Subcutaneous abdominal adipose tissue (tissue), 5 donors: ENCODE results near the gene BCL2.
"Not testable (repeated sequence)": the region's sequence is repeated elsewhere in the genome, so short reads cannot be mapped to it uniquely, and the experiment has no call there.

Experiments used
- H3K27ac ChIP-seq: one replicate; pipeline ENCODE4 v1.7.0; 2013; ENCODE audit warnings: low read depth, mild to moderate bottlenecking, inconsistent platforms, low read length, moderate library complexity
- H3K27me3 ChIP-seq, 5 donors: one replicate each; pipeline ENCODE4 v1.7.0; 2013; ENCODE audit warnings: low read length in 5 of 5, inconsistent platforms in 1 of 5; ENCODE audit not compliant: control insufficient read depth in 5 of 5, insufficient read depth in 4 of 5
- H3K36me3 ChIP-seq, 5 donors: one replicate each; pipeline ENCODE4 v1.7.0; 2013; ENCODE audit warnings: low read length in 5 of 5; ENCODE audit not compliant: control insufficient read depth in 5 of 5, insufficient read depth in 5 of 5
- H3K4me1 ChIP-seq, 5 donors: one replicate each; pipeline ENCODE4 v1.7.0; 2013; ENCODE audit warnings: low read length in 5 of 5, mild to moderate bottlenecking in 3 of 5, moderate library complexity in 1 of 5; ENCODE audit not compliant: control insufficient read depth in 5 of 5, insufficient read depth in 5 of 5
- H3K4me3 ChIP-seq, 5 donors: one replicate each; pipeline ENCODE4 v1.7.0; 2013; ENCODE audit warnings: low read length in 5 of 5, low read depth in 1 of 5
- H3K9ac ChIP-seq, 5 donors: one replicate each; pipeline ENCODE4 v1.7.0; 2013; ENCODE audit warnings: low read length in 5 of 5, mild to moderate bottlenecking in 4 of 5, moderate library complexity in 3 of 5
- H3K9me3 ChIP-seq, 5 donors: one replicate each; pipeline ENCODE4 v1.7.0; 2013; ENCODE audit warnings: low read length in 5 of 5; ENCODE audit not compliant: control insufficient read depth in 5 of 5
- donor health status: healthy.
- donor health status: healthy.
- donor health status: healthy.
- donor health status: healthy.
- donor health status: healthy.

Gene BCL2

DNA sequence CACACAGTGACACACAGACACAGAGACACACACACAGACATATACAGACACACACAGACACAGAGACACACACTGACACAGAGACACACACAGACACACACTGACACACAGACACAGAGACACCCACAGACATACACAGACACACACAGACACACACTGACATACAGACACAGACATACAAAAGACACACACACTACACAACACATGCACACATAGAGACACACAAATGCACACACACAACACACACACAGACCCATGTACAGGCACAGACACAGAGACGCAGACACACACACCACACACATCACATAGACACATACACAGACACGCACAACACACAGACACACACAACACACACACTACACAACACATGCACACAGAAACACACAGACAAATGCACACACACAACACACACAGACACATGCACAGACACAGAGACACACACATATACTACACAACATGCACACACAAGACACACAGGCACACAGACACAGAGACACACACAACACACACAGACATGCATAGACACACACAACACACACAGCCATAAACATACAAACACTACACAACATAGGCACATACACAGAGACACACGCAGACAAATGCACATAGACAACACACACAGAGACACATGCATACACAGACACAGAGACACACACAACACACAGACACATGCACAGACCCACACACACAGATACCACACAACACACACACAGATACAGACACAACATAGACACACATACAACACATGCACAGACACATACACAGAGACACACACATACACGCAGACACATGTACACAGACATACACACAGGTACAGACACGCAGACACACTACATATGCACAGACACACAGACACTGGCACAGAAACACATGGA, 120.5 kb downstream of the BCL2 start:
- peak overlapping the region in 1 of 5 donors; percentile 21 for H3K9ac ChIP-seq
- H3K4me3 ChIP-seq = peak overlapping the region in 2 of 5 donors; percentile 8 to 26
- H3K27ac ChIP-seq = peak overlapping the region; percentile 66
- H3K27me3 ChIP-seq = no peaks in the 10 kb centered on the region
- peaks cover 0 to 23% (median 15%) of the 10 kb centered on the region in 5 donors for H3K4me1 ChIP-seq
- no peaks in the 10 kb centered on the region for H3K9me3 ChIP-seq
- no peaks in the 10 kb centered on the region for H3K36me3 ChIP-seq

DNA sequence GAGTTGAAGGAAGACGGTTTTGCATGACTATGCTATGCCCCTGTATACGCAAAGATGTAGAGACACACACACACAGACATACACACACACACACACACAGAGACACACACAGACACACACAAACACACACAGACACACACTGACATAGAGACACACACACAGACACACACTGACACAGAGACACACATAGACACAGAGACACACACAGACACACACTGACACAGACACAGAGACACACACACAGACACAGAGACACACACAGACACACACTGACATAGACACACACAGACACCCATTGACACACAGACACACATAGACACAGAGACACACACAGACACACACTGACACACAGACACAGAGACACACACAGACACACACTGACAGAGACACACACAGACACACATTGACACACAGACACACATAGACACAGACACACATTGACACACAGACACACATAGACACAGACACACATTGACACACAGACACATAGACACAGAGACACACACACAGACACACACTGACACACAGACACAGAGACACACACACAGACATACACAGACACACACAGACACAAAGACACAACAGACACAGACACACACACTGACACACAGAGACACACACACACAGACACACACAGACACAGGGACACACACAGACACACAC, 121.3 kb downstream of the BCL2 start:
- no peaks in the 10 kb centered on the region for H3K36me3 ChIP-seq
- H3K9ac ChIP-seq = peak overlapping the region in 1 of 5 donors; percentile 4
- no peaks in the 10 kb centered on the region for H3K27me3 ChIP-seq
- H3K9me3 ChIP-seq = no peaks in the 10 kb centered on the region
- peak overlapping the region; percentile 66 for H3K27ac ChIP-seq
- peak overlapping the region in 1 of 5 donors; percentile 8 for H3K4me3 ChIP-seq
- H3K4me1 ChIP-seq = peaks cover 0 to 23% (median 15%) of the 10 kb centered on the region in 5 donors

DNA sequence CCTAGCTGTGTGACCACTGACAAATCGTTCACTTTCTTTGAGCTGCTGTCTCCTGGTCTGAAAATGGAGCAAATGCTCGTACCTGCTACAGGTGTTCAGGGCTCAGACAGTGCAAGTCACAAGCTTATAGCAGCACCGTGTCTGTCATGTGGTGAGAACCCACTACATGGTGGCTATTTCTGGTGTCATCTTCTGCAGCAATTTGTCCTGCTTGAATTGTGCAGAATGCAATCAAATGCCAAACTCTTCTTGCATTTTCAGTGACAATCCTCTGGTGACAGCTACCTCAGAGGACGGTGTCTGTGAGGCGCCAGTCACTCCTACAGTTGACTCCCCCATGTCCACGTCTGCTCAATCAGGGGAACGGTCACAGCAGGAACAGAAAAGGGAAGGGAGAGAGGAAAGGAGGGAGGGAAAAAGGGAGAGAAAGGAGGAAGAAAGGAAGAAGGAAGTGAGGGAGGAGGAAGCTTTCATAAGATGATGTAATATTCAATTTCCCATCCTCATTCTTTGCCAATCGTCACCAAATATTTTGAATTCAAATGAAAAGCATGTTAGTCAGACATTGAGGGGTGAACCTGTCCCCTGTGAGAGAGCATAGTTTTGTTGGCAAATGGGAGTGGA, 122.2 kb downstream of the BCL2 start:
- Histone ChIP-seq H3K9ac (peak overlapping the region in 2 of 5 donors; percentile 4 to 30), H3K4me1 (peaks cover 0 to 30% (median 15%) of the 10 kb centered on the region in 5 donors), H3K36me3 (no peaks in the 10 kb centered on the region), H3K27ac (peak overlapping the region; percentile 66), H3K9me3 (no peaks in the 10 kb centered on the region), H3K4me3 (peak overlapping the region in 1 of 5 donors; percentile 7), H3K27me3 (no peaks in the 10 kb centered on the region)

DNA sequence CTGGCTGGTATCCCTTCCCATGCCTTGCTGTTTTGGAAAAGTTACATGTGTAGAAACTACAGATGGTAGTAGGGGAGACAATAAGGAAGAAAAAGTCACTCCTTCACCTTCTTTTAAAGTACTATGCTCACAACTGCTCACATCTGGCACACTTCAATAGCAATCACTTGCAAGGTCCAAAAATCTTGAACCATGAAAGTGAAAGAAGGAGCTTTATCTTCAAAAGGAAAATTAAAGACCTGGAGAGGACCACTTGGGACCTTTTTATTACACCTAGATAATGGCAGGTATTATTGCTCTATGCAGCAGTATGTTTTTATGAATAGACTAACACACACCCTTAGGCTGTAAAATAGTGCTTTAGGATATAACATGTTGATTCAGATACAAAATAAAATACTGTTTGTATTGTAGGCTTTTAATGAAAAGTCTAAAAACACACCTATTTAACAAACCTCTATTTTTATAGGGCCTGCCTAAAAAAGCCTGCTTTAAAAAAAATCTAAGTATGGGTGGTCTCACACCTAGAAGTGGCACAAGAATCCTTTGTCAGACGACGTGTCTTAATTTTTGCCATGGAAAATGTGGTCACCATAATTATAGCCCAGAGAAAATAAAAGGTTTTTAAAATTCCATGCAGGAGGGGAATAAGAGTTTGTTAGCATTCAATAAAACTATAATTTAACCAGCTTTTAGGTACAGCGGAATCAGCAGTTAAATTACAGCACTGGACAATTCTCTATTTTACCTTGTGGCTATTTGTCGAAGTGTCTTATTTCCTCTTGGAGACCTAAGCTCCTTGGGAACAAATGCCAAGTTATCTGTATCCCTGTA, 124.0 kb downstream of the BCL2 start:
- Histone ChIP-seq H3K4me3 (no peak overlapping the region), H3K27ac (peak overlapping the region; percentile 12), H3K9ac (no peak overlapping the region), H3K9me3 (no peaks in the 10 kb centered on the region), H3K4me1 (peaks cover 0 to 30% (median 15%) of the 10 kb centered on the region in 5 donors), H3K36me3 (no peaks in the 10 kb centered on the region), H3K27me3 (no peaks in the 10 kb centered on the region)

DNA sequence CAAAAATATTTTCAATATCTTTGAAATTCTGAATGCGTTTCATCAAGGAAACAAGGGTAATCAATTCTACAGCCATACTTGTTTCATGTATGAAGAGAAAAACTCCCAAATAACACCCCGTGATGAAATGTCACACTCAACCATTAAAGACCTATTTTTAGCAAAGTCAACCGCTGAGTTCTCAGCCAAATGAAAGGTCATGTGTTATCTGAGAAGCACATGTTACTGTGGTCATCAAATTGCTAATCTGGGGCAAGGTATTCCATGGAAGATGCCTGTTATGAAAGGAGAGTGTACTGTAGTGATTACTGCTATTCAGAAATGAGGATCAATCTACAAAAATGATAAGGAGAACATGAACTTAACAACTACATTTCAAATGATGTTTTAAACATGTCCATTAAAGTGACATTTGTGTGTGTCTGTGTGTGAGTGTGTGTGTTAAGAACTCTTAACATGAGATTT, 126.7 kb downstream of the BCL2 start:
- no peaks in the 10 kb centered on the region for H3K27me3 ChIP-seq
- H3K9me3 ChIP-seq = no peaks in the 10 kb centered on the region
- peak overlapping the region; percentile 5 for H3K27ac ChIP-seq
- H3K4me3 ChIP-seq = no peak overlapping the region
- peaks cover 0 to 15% (median 13%) of the 10 kb centered on the region in 5 donors for H3K4me1 ChIP-seq
- H3K36me3 ChIP-seq = no peaks in the 10 kb centered on the region
- H3K9ac ChIP-seq = no peak overlapping the region

DNA sequence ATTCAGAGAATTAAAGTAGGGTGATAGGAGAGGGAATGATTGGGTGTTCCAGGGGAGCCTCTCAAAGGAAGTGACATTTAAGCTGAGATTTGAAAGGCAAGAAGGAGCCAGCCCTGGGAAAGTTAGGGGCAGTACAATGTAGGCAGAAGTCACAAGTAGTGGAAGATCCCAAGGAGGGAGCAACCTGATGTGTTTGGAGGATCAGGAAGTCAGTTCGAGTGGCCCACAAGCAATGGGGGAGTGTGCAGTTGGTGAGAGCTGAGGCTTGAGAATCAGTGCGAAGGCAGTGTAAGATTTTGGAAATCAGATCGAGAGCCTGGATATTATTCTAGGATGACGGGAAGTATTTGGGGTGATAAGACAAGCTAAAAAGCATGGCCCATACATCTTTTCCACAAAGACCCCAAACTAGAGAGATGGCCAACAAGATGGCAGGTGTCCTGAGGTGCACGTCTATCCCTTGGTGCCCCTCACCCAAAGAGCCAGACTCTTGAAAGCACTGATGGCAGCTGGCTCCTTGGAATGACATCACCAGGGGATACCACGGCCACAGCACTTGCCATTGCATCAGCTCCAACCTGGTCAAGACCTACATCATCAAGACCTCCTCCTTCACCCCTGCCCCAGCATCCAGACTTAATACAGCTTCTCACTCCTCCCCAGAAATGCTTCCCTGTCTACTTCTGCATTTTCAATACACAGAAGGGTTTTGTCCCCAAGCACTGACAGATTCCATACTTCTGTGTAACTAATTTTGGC, 127.3 kb downstream of the BCL2 start:
- Histone ChIP-seq H3K27ac (no peak overlapping the region), H3K9ac (no peak overlapping the region), H3K9me3 (no peaks in the 10 kb centered on the region), H3K36me3 (no peaks in the 10 kb centered on the region), H3K4me3 (no peak overlapping the region), H3K4me1 (peaks cover 0 to 18% (median 10%) of the 10 kb centered on the region in 5 donors), H3K27me3 (no peaks in the 10 kb centered on the region)

DNA sequence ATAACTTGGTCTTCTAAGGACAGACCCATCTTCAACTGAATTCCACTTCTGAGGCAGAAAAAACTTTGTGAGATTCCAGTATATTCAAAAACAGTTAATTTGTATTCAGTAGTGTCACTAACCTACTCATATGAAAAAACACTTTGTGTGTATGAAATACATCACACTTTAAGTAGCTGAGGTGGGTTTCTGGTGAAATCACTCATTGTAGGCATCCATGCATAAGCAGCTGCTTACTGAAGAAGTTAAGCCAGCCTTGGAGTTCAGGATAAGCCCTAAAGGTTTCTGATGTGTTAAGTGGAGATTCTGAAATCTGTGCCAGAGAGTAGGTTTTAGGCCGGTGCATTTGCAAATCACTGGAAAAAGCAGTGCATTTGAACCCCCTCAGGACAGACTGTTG, 128.2 kb downstream of the BCL2 start:
- no peaks in the 10 kb centered on the region for H3K9me3 ChIP-seq
- H3K36me3 ChIP-seq = no peaks in the 10 kb centered on the region
- H3K9ac ChIP-seq = no peak overlapping the region
- no peak overlapping the region for H3K4me3 ChIP-seq
- no peaks in the 10 kb centered on the region for H3K27me3 ChIP-seq
- H3K27ac ChIP-seq = no peak overlapping the region
- peaks cover 0 to 20% (median 7%) of the 10 kb centered on the region in 5 donors for H3K4me1 ChIP-seq

DNA sequence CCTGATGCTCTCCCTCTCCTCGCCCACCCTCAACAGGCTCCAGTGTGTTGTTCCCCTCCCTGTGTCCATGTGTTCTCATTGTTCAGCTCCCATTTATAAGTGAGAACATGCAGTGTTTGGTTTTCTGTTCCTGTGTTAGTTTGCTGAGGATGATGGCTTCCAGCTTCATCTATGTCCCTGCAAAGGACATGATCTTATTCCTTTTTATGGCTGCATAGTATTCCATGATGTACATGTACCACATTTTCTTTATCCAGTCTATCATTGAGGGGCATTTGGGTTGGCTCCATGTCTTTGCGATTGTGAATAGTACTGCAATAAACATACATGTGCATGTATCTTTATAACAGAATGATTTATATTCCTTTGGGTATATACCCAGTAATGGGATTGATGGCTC, 128.7 kb downstream of the BCL2 start:
- H3K4me3 ChIP-seq, H3K27me3 ChIP-seq, H3K27ac ChIP-seq: not testable (repeated sequence)

DNA sequence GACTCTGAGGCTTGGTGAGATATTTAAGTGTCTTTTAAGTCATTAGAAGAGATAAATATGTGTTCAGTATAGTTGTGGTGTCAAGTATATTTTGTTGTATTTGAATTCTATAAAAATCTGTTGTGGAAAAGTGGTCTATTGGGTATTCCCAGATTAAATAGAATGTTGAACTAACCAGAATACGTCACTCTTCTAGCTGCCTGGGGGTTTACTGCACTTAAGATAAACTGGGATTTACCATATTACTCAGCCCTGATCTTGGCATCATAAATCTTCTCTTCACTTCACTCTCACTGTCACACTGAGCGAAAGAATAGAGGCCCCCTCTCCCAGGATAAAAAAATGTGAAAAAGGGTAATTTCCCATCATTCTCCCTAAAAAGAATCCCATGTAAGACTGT, 129.8 kb downstream of the BCL2 start:
- no peak overlapping the region for H3K27ac ChIP-seq

More for the DNA sequence above, 128.7 kb downstream of the BCL2 start:
- H3K36me3 ChIP-seq, H3K9ac ChIP-seq, H3K9me3 ChIP-seq: not testable (repeated sequence)
- H3K4me1 ChIP-seq = peaks cover 0 to 20% (median 7%) of the 10 kb centered on the region in 5 donors

More for the DNA sequence above, 129.8 kb downstream of the BCL2 start:
- no peaks in the 10 kb centered on the region for H3K36me3 ChIP-seq
- H3K9me3 ChIP-seq = no peaks in the 10 kb centered on the region
- H3K27me3 ChIP-seq = no peaks in the 10 kb centered on the region
- H3K4me1 ChIP-seq = peaks cover 0 to 20% (median 7%) of the 10 kb centered on the region in 5 donors
- no peak overlapping the region for H3K9ac ChIP-seq
- H3K4me3 ChIP-seq = no peak overlapping the region
